Measurements from ENCODE around the gene SFT2D2. TPM values are rescaled to one million over a fixed set of nuclear protein-coding genes. Genes with fewer than 3 reads are reported as not detected.

SFT2D2 gene
- total RNA-seq, 1 donor from 2014 or later = 87.6 TPM

- TF ChIP-seq CTCF (IDR thresholded peaks at IDR 0.05) = no peak
- DNase-seq = no peak
- H3K36me3 ChIP-seq = peaks cover 67% of the 10 kb centered on the region
- no peaks in the 10 kb centered on the region for H3K9me3 ChIP-seq
- H3K4me1 ChIP-seq = peaks cover 25% of the 10 kb centered on the region
- no peaks in the 10 kb centered on the region for H3K27me3 ChIP-seq
- H3K27ac ChIP-seq = no peak overlapping the region
- ATAC-seq = no peak
- intact Hi-C loops (cut with DNase I) = no loop called here
- no peak overlapping the region for H3K4me3 ChIP-seq
Measured at GRCh38 chr1:168246506-168246905, 20.7 kb downstream of the SFT2D2 start.

GRCh38 chr1:168252204-168252733 is 26.5 kb downstream of the SFT2D2 start:
- Histone ChIP-seq H3K36me3 (peaks cover 24% of the 10 kb centered on the region), H3K9me3 (no peaks in the 10 kb centered on the region), H3K27ac (no peak overlapping the region), H3K4me3 (no peak overlapping the region), H3K4me1 (no peaks in the 10 kb centered on the region), H3K27me3 (no peaks in the 10 kb centered on the region)
- ATAC-seq (no peak), DNase-seq (no peak)
- intact Hi-C loops (cut with DNase I) = no loop called here
- no peak for TF ChIP-seq CTCF (IDR thresholded peaks at IDR 0.05)

GRCh38 chr1:168256164-168256563 is 30.4 kb downstream of the SFT2D2 start:
- Histone ChIP-seq H3K4me3 (no peak overlapping the region), H3K36me3 (peaks cover 2% of the 10 kb centered on the region), H3K27me3 (no peaks in the 10 kb centered on the region), H3K27ac (no peak overlapping the region), H3K9me3 (no peaks in the 10 kb centered on the region), H3K4me1 (no peaks in the 10 kb centered on the region)
- no peak for TF ChIP-seq CTCF (IDR thresholded peaks at IDR 0.05)
- ATAC-seq (no peak), DNase-seq (no peak)
- intact Hi-C loops (cut with DNase I) = no loop called here

GRCh38 chr1:168257397-168257796 is 31.6 kb downstream of the SFT2D2 start:
- H3K36me3 ChIP-seq = no peaks in the 10 kb centered on the region
- no peak overlapping the region for H3K4me3 ChIP-seq
- ATAC-seq (no peak), DNase-seq (no peak)
- intact Hi-C loops (cut with DNase I) = no loop called here
- H3K27me3 ChIP-seq = no peaks in the 10 kb centered on the region
- TF ChIP-seq CTCF (IDR thresholded peaks at IDR 0.05) = no peak
- peaks cover 5% of the 10 kb centered on the region for H3K4me1 ChIP-seq
- H3K9me3 ChIP-seq = no peaks in the 10 kb centered on the region
- H3K27ac ChIP-seq = no peak overlapping the region

GRCh38 chr1:168259567-168259966 is 33.8 kb downstream of the SFT2D2 start:
- DNase-seq (no peak), ATAC-seq (no peak)
- no peak overlapping the region for H3K27ac ChIP-seq
- peaks cover 5% of the 10 kb centered on the region for H3K4me1 ChIP-seq
- no peaks in the 10 kb centered on the region for H3K9me3 ChIP-seq
- H3K36me3 ChIP-seq = no peaks in the 10 kb centered on the region
- no peaks in the 10 kb centered on the region for H3K27me3 ChIP-seq
- no peak for TF ChIP-seq CTCF (IDR thresholded peaks at IDR 0.05)
- intact Hi-C loops (cut with DNase I) = no loop called here
- no peak overlapping the region for H3K4me3 ChIP-seq

GRCh38 chr1:168260393-168260792 is 34.6 kb downstream of the SFT2D2 start:
- intact Hi-C loops (cut with DNase I) = no loop called here
- H3K9me3 ChIP-seq = no peaks in the 10 kb centered on the region
- H3K27me3 ChIP-seq = no peaks in the 10 kb centered on the region
- H3K4me1 ChIP-seq = peaks cover 5% of the 10 kb centered on the region
- H3K4me3 ChIP-seq = no peak overlapping the region
- no peak for TF ChIP-seq CTCF (IDR thresholded peaks at IDR 0.05)
- no peak overlapping the region for H3K27ac ChIP-seq
- no peaks in the 10 kb centered on the region for H3K36me3 ChIP-seq
- ATAC-seq (no peak), DNase-seq (no peak)

Measured in upper lobe of right lung (tissue), 1 donor.